Measurements from ENCODE around the gene ZNF423.

DNA sequence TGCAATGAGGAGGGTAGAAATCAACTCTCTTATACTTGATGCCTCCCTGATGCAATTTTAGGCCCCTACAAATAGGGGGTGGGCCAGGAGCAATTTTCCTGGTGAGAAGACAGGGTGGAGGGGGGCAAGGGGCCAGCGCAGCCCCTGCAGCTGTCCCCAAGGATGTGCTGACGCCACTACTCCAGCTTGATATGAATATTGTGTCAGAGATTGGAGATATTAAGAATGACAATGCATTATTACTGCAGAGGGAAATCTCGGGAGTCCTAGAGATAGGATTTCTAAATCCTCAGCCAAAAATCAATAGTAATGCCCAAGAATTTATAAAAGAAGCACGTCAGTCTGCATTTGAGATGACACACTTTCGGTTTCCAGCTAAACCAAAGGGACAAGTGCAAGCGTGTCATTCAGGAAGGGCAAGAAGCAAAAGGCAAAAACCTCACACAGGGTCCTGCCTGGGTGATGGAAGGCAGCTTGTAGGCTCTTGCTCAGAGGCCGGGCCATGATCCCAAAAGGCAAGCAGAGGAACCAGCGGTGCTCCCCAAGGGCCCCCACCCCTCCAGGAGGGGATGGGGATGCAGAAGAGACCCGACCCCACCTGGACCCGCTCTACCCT, 303.5 kb downstream of the ZNF423 start:
- TF ChIP-seq, protein P1, sequence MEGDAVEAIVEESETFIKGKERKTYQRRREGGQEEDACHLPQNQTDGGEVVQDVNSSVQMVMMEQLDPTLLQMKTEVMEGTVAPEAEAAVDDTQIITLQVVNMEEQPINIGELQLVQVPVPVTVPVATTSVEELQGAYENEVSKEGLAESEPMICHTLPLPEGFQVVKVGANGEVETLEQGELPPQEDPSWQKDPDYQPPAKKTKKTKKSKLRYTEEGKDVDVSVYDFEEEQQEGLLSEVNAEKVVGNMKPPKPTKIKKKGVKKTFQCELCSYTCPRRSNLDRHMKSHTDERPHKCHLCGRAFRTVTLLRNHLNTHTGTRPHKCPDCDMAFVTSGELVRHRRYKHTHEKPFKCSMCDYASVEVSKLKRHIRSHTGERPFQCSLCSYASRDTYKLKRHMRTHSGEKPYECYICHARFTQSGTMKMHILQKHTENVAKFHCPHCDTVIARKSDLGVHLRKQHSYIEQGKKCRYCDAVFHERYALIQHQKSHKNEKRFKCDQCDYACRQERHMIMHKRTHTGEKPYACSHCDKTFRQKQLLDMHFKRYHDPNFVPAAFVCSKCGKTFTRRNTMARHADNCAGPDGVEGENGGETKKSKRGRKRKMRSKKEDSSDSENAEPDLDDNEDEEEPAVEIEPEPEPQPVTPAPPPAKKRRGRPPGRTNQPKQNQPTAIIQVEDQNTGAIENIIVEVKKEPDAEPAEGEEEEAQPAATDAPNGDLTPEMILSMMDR (IDR thresholded peaks at IDR 0.05; ENCODE audit: low read depth, low read length, poor library complexity, severe bottlenecking) = no peak
- no peak for TF ChIP-seq EZH2phosphoT487 (IDR thresholded peaks at IDR 0.05; ENCODE audit: borderline replicate concordance, low read length)

Measured in DOHH2 (cell line).